KOPT-K1 (cell line): ENCODE results near the gene CPNE2.

ENCODE experiments used
- H3K27ac ChIP-seq: fragments of 200-600 bp; sonication (generic); 2 replicates; pipeline ENCODE4 v1.5.1; 2016; ENCODE audit warnings: antibody characterized with exemption, mild to moderate bottlenecking, low read depth, low read length; ENCODE audit not compliant: poor library complexity, severe bottlenecking
- H3K36me3 ChIP-seq: fragments of 200-600 bp; sonication (generic); 2 replicates; pipeline ENCODE4 v1.5.1; 2017; ENCODE audit warnings: antibody characterized with exemption, mild to moderate bottlenecking, low read length, moderate library complexity; ENCODE audit not compliant: insufficient read depth
- H3K9me3 ChIP-seq: fragments of 200-600 bp; sonication (generic); 2 replicates; pipeline ENCODE4 v1.5.1; 2017; ENCODE audit warnings: antibody characterized with exemption, low read length, mild to moderate bottlenecking; ENCODE audit not compliant: insufficient read depth, poor library complexity, severe bottlenecking

CPNE2 gene

GRCh38 chr16:57133886-57134285 is 41.5 kb downstream of the CPNE2 start:
- H3K27ac ChIP-seq = peak overlapping the region; percentile 51

GRCh38 chr16:57134982-57135381 is 42.6 kb downstream of the CPNE2 start:
- Histone ChIP-seq H3K36me3 (no peaks in the 10 kb centered on the region), H3K9me3 (no peaks in the 10 kb centered on the region), H3K27ac (peak overlapping the region; percentile 51)

More at GRCh38 chr16:57133886-57134285, 41.5 kb downstream of the CPNE2 start:
- no peaks in the 10 kb centered on the region for H3K9me3 ChIP-seq
- no peaks in the 10 kb centered on the region for H3K36me3 ChIP-seq

- no peaks in the 10 kb centered on the region for H3K9me3 ChIP-seq
- H3K27ac ChIP-seq = no peak overlapping the region
- no peaks in the 10 kb centered on the region for H3K36me3 ChIP-seq
Measured at GRCh38 chr16:57137043-57137442, 44.7 kb downstream of the CPNE2 start.

GRCh38 chr16:57137566-57138273 is 45.3 kb downstream of the CPNE2 start:
- H3K9me3 ChIP-seq = no peaks in the 10 kb centered on the region
- no peak overlapping the region for H3K27ac ChIP-seq
- no peaks in the 10 kb centered on the region for H3K36me3 ChIP-seq

GRCh38 chr16:57138281-57138935 is 46.0 kb downstream of the CPNE2 start:
- Histone ChIP-seq H3K27ac (no peak overlapping the region), H3K36me3 (no peaks in the 10 kb centered on the region), H3K9me3 (no peaks in the 10 kb centered on the region)

- no peaks in the 10 kb centered on the region for H3K36me3 ChIP-seq
- no peaks in the 10 kb centered on the region for H3K9me3 ChIP-seq
- H3K27ac ChIP-seq = peak overlapping the region; percentile 79
Measured at GRCh38 chr16:57140931-57141668, 48.7 kb downstream of the CPNE2 start.

- Histone ChIP-seq H3K27ac (peak overlapping the region; percentile 79), H3K9me3 (no peaks in the 10 kb centered on the region), H3K36me3 (no peaks in the 10 kb centered on the region)
Measured at GRCh38 chr16:57141822-57142631, 49.6 kb downstream of the CPNE2 start.

GRCh38 chr16:57143149-57143921 is 51.0 kb downstream of the CPNE2 start:
- H3K9me3 ChIP-seq = no peaks in the 10 kb centered on the region
- H3K27ac ChIP-seq = peak overlapping the region; percentile 79
- H3K36me3 ChIP-seq = no peaks in the 10 kb centered on the region

- no peaks in the 10 kb centered on the region for H3K9me3 ChIP-seq
- H3K27ac ChIP-seq = peak overlapping the region; percentile 79
- H3K36me3 ChIP-seq = 0 out of 2 replicates have a peak, but pooled peaks cover under 1% of the 10 kb centered on the region
Measured at GRCh38 chr16:57144027-57144426, 51.6 kb downstream of the CPNE2 start.

GRCh38 chr16:57145046-57146021 is 53.0 kb downstream of the CPNE2 start:
- Histone ChIP-seq H3K36me3 (peaks cover 7% of the 10 kb centered on the region; the same call in 1 of the 2 replicates), H3K27ac (no peak overlapping the region), H3K9me3 (no peaks in the 10 kb centered on the region)

GRCh38 chr16:57146040-57146647 is 53.8 kb downstream of the CPNE2 start:
- no peaks in the 10 kb centered on the region for H3K9me3 ChIP-seq
- H3K36me3 ChIP-seq = peaks cover 15% of the 10 kb centered on the region; the same call in 1 of the 2 replicates
- H3K27ac ChIP-seq = no peak overlapping the region

- peaks cover 21% of the 10 kb centered on the region for H3K36me3 ChIP-seq
- H3K9me3 ChIP-seq = no peaks in the 10 kb centered on the region
- no peak overlapping the region for H3K27ac ChIP-seq
Measured at GRCh38 chr16:57146735-57147134, 54.4 kb downstream of the CPNE2 start.
